H7 (cell line): Measurements from ENCODE around the gene FHL1. TPM values are rescaled to one million over a fixed set of nuclear protein-coding genes. Genes with fewer than 3 reads are reported as not detected.
"Not testable (repeated sequence)": the region's sequence is repeated elsewhere in the genome, so short reads cannot be mapped to it uniquely, and the experiment has no call there.

Experiments used
- DNase-seq: peaks from one replicate; pipeline ENCODE4 v3.0.0; 2012
- H3K27me3 ChIP-seq: 2 replicates; pipeline ENCODE4 v1.6.0; 2011; ENCODE audit warnings: mild to moderate bottlenecking, low read length; ENCODE audit not compliant: control insufficient read depth, insufficient read depth
- H3K36me3 ChIP-seq: replicated peaks from 2 replicates; pipeline ENCODE4 v1.5.1; 2011; ENCODE audit warnings: low read length; ENCODE audit not compliant: control insufficient read depth, insufficient read depth
- H3K4me3 ChIP-seq: 2 replicates; pipeline ENCODE4 v1.5.1; 2011; ENCODE audit warnings: low read depth, mild to moderate bottlenecking, control low read depth, low read length, moderate library complexity; ENCODE audit not compliant: insufficient read depth
- total RNA-seq: library from RNA; depleted of rRNA; stranded (reverse); fragments of >200 nt; shearing (Covaris generic); gene quantifications from 2 replicates; pipeline ENCODE4 v1.2.3, GENCODE V29; 2014

FHL1 gene
- total RNA-seq, 1 experiment from 2014 or later, result 11.4 TPM

- peak; percentile 28 for DNase-seq
- no peak overlapping the region for H3K4me3 ChIP-seq
- H3K36me3 ChIP-seq, result no peaks in the 10 kb centered on the region
- H3K27me3 ChIP-seq, result no peaks in the 10 kb centered on the region
Measured at GRCh38 chrX:136162827-136163570, 15.7 kb downstream of the FHL1 start.

- Histone ChIP-seq H3K27me3 (no peaks in the 10 kb centered on the region), H3K36me3 (no peaks in the 10 kb centered on the region), H3K4me3 (no peak overlapping the region)
- DNase-seq, result no peak
Measured at GRCh38 chrX:136163689-136164088, 16.4 kb downstream of the FHL1 start.

- no peaks in the 10 kb centered on the region for H3K36me3 ChIP-seq
- no peak for DNase-seq
- no peaks in the 10 kb centered on the region for H3K27me3 ChIP-seq
- H3K4me3 ChIP-seq, result no peak overlapping the region
Measured at GRCh38 chrX:136165406-136165805, 18.1 kb downstream of the FHL1 start.

- no peak for DNase-seq
Measured at GRCh38 chrX:136166221-136166855, 19.0 kb downstream of the FHL1 start.

GRCh38 chrX:136167989-136168388, 20.7 kb downstream of the FHL1 start:
- not testable (repeated sequence) for H3K27me3 ChIP-seq, H3K36me3 ChIP-seq, H3K4me3 ChIP-seq, DNase-seq

More at GRCh38 chrX:136166221-136166855, 19.0 kb downstream of the FHL1 start:
- Histone ChIP-seq H3K4me3 (no peak overlapping the region), H3K27me3 (no peaks in the 10 kb centered on the region), H3K36me3 (no peaks in the 10 kb centered on the region)

- Histone ChIP-seq H3K4me3 (no peak overlapping the region), H3K36me3 (no peaks in the 10 kb centered on the region), H3K27me3 (no peaks in the 10 kb centered on the region)
- DNase-seq, result peak; percentile 51
Measured at GRCh38 chrX:136168929-136169735, 21.8 kb downstream of the FHL1 start.

- Histone ChIP-seq H3K36me3 (no peaks in the 10 kb centered on the region), H3K4me3 (no peak overlapping the region), H3K27me3 (no peaks in the 10 kb centered on the region)
- DNase-seq, result no peak
Measured at GRCh38 chrX:136170139-136170800, 22.9 kb downstream of the FHL1 start.

GRCh38 chrX:136171420-136171819, 24.1 kb downstream of the FHL1 start:
- Histone ChIP-seq H3K27me3 (no peaks in the 10 kb centered on the region), H3K36me3 (no peaks in the 10 kb centered on the region), H3K4me3 (no peak overlapping the region)
- DNase-seq, result no peak

GRCh38 chrX:136176399-136176825, 29.1 kb downstream of the FHL1 start:
- no peak for DNase-seq
- H3K36me3 ChIP-seq, result no peaks in the 10 kb centered on the region
- H3K4me3 ChIP-seq, result no peak overlapping the region
- no peaks in the 10 kb centered on the region for H3K27me3 ChIP-seq

- Histone ChIP-seq H3K4me3 (no peak overlapping the region), H3K36me3 (no peaks in the 10 kb centered on the region), H3K27me3 (no peaks in the 10 kb centered on the region)
- no peak for DNase-seq
Measured at GRCh38 chrX:136179133-136179532, 31.8 kb downstream of the FHL1 start.

DNA sequence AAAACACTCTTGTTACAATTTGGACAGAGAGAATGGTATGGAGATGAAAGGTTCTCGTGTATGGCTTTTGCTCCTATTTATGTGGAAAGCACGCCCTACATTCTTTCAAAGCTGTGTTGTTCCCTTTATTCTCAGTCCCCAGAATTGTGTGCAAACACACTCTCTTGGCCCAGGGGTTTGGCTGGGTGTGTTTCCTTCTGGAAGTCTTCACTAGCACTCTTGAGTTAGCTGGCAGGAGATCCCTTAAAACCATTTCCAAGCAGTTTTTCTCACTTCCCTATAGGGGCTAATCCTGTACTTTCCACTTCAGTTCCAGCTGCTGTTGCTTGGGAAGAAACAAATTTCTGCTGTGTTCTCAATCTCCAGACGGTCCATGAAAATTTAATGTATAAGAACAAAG, 35.1 kb downstream of the FHL1 start:
- no peak overlapping the region for H3K4me3 ChIP-seq
- DNase-seq, result no peak
- no peaks in the 10 kb centered on the region for H3K27me3 ChIP-seq

DNA sequence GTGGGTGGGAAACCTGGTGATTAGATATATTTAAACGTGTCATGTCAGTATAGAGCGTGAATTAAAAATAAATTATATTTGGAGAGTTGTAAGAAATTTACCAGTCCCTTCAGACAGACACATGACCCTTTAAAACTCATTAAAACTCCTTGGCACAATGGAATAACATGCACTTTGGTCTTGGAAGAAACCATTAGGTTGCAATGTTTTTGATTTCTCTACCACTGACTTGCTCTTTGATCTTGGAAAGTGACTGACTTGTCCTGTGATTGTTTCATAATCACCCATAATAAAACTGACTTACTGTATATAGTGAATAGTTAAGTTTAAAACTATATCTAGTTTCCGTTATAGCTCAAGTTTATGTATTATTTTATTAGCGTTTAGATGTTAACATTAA, 35.8 kb downstream of the FHL1 start:
- Histone ChIP-seq H3K4me3 (no peak overlapping the region), H3K36me3 (no peaks in the 10 kb centered on the region), H3K27me3 (no peaks in the 10 kb centered on the region)
- DNase-seq, result no peak

More for the DNA sequence above, 35.1 kb downstream of the FHL1 start:
- H3K36me3 ChIP-seq, result no peaks in the 10 kb centered on the region

GRCh38 chrX:136183917-136184316, 36.6 kb downstream of the FHL1 start:
- Histone ChIP-seq H3K4me3 (no peak overlapping the region), H3K36me3 (no peaks in the 10 kb centered on the region), H3K27me3 (no peaks in the 10 kb centered on the region)
- DNase-seq, result no peak

DNA sequence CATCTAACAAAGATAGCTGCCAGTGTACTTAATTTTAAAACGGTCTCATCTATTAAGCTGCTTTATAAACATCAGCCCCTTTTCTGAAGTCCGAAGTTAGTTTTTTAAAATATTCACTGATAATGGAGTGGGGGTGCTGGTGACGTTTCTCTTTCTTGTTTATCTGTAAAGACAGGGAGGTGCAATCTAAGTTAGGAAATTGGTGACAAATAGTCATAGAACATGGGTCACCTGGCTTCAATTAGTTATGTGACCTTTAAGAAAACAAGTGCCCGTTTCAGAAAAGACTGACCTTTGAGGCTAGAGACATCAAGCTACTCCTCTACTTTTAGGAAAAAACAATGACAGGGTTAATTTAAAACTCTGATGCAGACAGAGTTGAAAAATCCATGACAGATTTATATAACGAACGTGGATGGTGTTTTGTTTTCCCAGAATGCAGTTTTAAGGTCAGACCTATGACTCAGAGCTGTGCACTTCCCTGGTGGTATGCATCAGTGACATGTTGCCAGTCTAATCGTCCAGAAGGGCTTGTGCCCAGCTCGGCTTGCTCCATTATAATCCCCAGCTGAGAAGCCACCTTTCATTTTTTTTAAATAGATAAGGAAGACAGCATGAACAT, 38.2 kb downstream of the FHL1 start:
- DNase-seq, result no peak
- no peaks in the 10 kb centered on the region for H3K27me3 ChIP-seq
- no peaks in the 10 kb centered on the region for H3K36me3 ChIP-seq
- no peak overlapping the region for H3K4me3 ChIP-seq
